SK-MEL-5 (cell line): ENCODE results near the gene SIRT5. TPM values are rescaled to one million over a fixed set of nuclear protein-coding genes. Genes with fewer than 3 reads are reported as not detected.

Experiments
- DNase-seq: peaks from one replicate; pipeline ENCODE4 v3.0.0-alpha.2; 2016; ENCODE audit warnings: low read depth, low spot score
- in situ Hi-C: cut with HindIII; loops from 2 replicates; pipeline ENCODE4 v1.10.0; 2016; ENCODE audit warnings: low sequenced_read_pairs, high pct_unique_total_duplicates, low pct_unique_long_range_greater_than_20kb
- total RNA-seq: library from RNA; depleted of rRNA; stranded (reverse); fragments of >200 nt; shearing (Covaris generic); gene quantifications from 2 replicates; pipeline ENCODE4 v1.2.3, GENCODE V29; 2014

Gene SIRT5
- total RNA-seq, 1 experiment from 2014 or later: 19.4 TPM

- in situ Hi-C loops: no loop called here
- DNase-seq: no peak
Observed at GRCh38 chr6:13544454-13545186, 29.8 kb upstream of the SIRT5 start.

GRCh38 chr6:13545885-13546284, 28.5 kb upstream of the SIRT5 start:
- in situ Hi-C loops: no loop called here
- no peak for DNase-seq

- no peak for DNase-seq
- in situ Hi-C loops: no loop called here
Observed at GRCh38 chr6:13548500-13549210, 25.7 kb upstream of the SIRT5 start.

- in situ Hi-C loops: no loop called here
Observed at GRCh38 chr6:13550656-13551055, 23.7 kb upstream of the SIRT5 start.

GRCh38 chr6:13553646-13554045, 20.8 kb upstream of the SIRT5 start:
- DNase-seq: no peak

More at GRCh38 chr6:13550656-13551055, 23.7 kb upstream of the SIRT5 start:
- DNase-seq: no peak

GRCh38 chr6:13554929-13555333, 19.5 kb upstream of the SIRT5 start:
- in situ Hi-C loops: no loop called here
- DNase-seq: no peak

More at GRCh38 chr6:13553646-13554045, 20.8 kb upstream of the SIRT5 start:
- in situ Hi-C loops: no loop called here

GRCh38 chr6:13557841-13558240, 16.6 kb upstream of the SIRT5 start:
- no peak for DNase-seq
- in situ Hi-C loops: no loop called here

GRCh38 chr6:13558718-13559117, 15.7 kb upstream of the SIRT5 start:
- in situ Hi-C loops: no loop called here
- DNase-seq: peak; percentile 31

GRCh38 chr6:13559251-13559650, 15.2 kb upstream of the SIRT5 start:
- DNase-seq: peak; percentile 80
- in situ Hi-C loops: no loop called here

GRCh38 chr6:13559968-13560650, 14.3 kb upstream of the SIRT5 start:
- in situ Hi-C loops: no loop called here
- DNase-seq: no peak

GRCh38 chr6:13560651-13561044, 13.8 kb upstream of the SIRT5 start:
- no peak for DNase-seq
- in situ Hi-C loops: no loop called here

- in situ Hi-C loops: no loop called here
- no peak for DNase-seq
Observed at GRCh38 chr6:13561624-13562267, 12.7 kb upstream of the SIRT5 start.

- in situ Hi-C loops: no loop called here
- no peak for DNase-seq
Observed at GRCh38 chr6:13563009-13563408, 11.4 kb upstream of the SIRT5 start.

- no peak for DNase-seq
- in situ Hi-C loops: no loop called here
Observed at GRCh38 chr6:13565921-13566320, 8.5 kb upstream of the SIRT5 start.

- in situ Hi-C loops: no loop called here
- DNase-seq: no peak
Observed at GRCh38 chr6:13566500-13566899, 7.9 kb upstream of the SIRT5 start.

GRCh38 chr6:13568970-13569369, 5.4 kb upstream of the SIRT5 start:
- in situ Hi-C loops: no loop called here
- DNase-seq: no peak

- in situ Hi-C loops: no loop called here
- DNase-seq: no peak
Observed at GRCh38 chr6:13572240-13572639, 2.2 kb upstream of the SIRT5 start.
